Left cardiac atrium (tissue), 4 donors: Measurements from ENCODE around the gene CTF1. TPM values are rescaled to one million over a fixed set of nuclear protein-coding genes. Genes with fewer than 3 reads are reported as not detected.
A peak's percentile ranks its signal among the peaks of the same experiment; 100 is the strongest.
"Not testable (repeated sequence)": the region's sequence is repeated elsewhere in the genome, so short reads cannot be mapped to it uniquely, and the experiment has no call there.

ENCODE experiments used
- ATAC-seq, 2 donors: fragments of 200-7000 bp; cut with Tn5 transposase; one replicate each; pipeline ENCODE4 v1.9.1; 2020; ENCODE audit warnings: mild to moderate bottlenecking in 2 of 2, moderate library complexity in 2 of 2
- DNase-seq: peaks from one replicate; pipeline ENCODE4 v3.0.0-alpha.2; 2020
- intact Hi-C, 2 donors: fragments of 100-400 bp; cut with DNase I; formaldehyde crosslinking; loops; one replicate each; pipeline versions ENCODE4 v1.14.1 to v1.15.1; 2022 to 2023
- long read RNA-seq: library from polyadenylated mRNA; unstranded; transcript quantifications from one replicate; pipeline ENCODE4 v2.0.0, GENCODE V29; 2021
- total RNA-seq, 2 donors: library from RNA; stranded (reverse); fragmentation: NEBNext Ultra II Directional; extraction: Animal tissue kit (Norgen Biotek cat#: 25700); gene quantifications; one replicate each; pipeline ENCODE4 v1.2.1, GENCODE V29; 2021
- donor health status: DM: no; HTN: yes; CAD: no.
- donor health status: DM: no; HTN: yes; CAD: no; lungs with severe emphysema.
- donor health status: DM: yes; HTN: yes; CAD: no.
- donor health status: Dilated cardiomyopathy.

CTF1 gene
- total RNA-seq: 1 to 10 TPM; 6.8 to 7.3 TPM
- long read RNA-seq: 0 reads

GRCh38 chr16:30896261-30896888 is at the start of gene CTF1:
CTF1 (plus strand) TSS chr16:30896614; CDS start chr16:30896644, 30 bp downstream.
- intact Hi-C loops: no loop called here
- ATAC-seq: peak; percentile 79 to 81

GRCh38 chr16:30846649-30847402 is 49.6 kb upstream of the CTF1 start:
- intact Hi-C loops: no loop called here
- ATAC-seq (no peak), DNase-seq (no peak)

More at GRCh38 chr16:30896261-30896888, at the start of gene CTF1:
- peak; percentile 81 for DNase-seq

- intact Hi-C loops: no loop called here
- ATAC-seq (no peak), DNase-seq (no peak)
These were observed 46.2 kb upstream of the CTF1 start for GRCh38 chr16:30850246-30850645.

GRCh38 chr16:30853758-30854157 is 42.7 kb upstream of the CTF1 start:
- DNase-seq (no peak), ATAC-seq (no peak)
- intact Hi-C loops: no loop called here

GRCh38 chr16:30858111-30858495 is 38.3 kb upstream of the CTF1 start:
- no peak for DNase-seq
- ATAC-seq: no peak
- intact Hi-C loops: no loop called here

- DNase-seq: no peak
- intact Hi-C loops: no loop called here
These were observed 37.5 kb upstream of the CTF1 start for GRCh38 chr16:30858829-30859423.

GRCh38 chr16:30860729-30861128 is 35.7 kb upstream of the CTF1 start:
- DNase-seq, intact Hi-C loops, ATAC-seq: not testable (repeated sequence)

More at GRCh38 chr16:30858829-30859423, 37.5 kb upstream of the CTF1 start:
- ATAC-seq: no peak

- intact Hi-C loops, DNase-seq, ATAC-seq: not testable (repeated sequence)
These were observed 33.2 kb upstream of the CTF1 start for GRCh38 chr16:30863178-30863577.

- no peak for DNase-seq
- ATAC-seq: no peak
- intact Hi-C loops: no loop called here
These were observed 30.4 kb upstream of the CTF1 start for GRCh38 chr16:30866031-30866430.

- ATAC-seq (no peak), DNase-seq (no peak)
- intact Hi-C loops: no loop called here
These were observed 28.7 kb upstream of the CTF1 start for GRCh38 chr16:30867747-30868146.

GRCh38 chr16:30870904-30871303 is 25.5 kb upstream of the CTF1 start:
- ATAC-seq (no peak), DNase-seq (no peak)
- intact Hi-C loops: no loop called here

GRCh38 chr16:30874244-30874820 is 22.1 kb upstream of the CTF1 start:
- DNase-seq (no peak), ATAC-seq (no peak)
- intact Hi-C loops: no loop called here

GRCh38 chr16:30874821-30875717 is 21.3 kb upstream of the CTF1 start:
- intact Hi-C loops: no loop called here

GRCh38 chr16:30875871-30876801 is 20.3 kb upstream of the CTF1 start:
- DNase-seq (no peak), ATAC-seq (no peak)
- intact Hi-C loops: no loop called here

More at GRCh38 chr16:30874821-30875717, 21.3 kb upstream of the CTF1 start:
- ATAC-seq: peak; percentile 99
- DNase-seq: peak; percentile 93

GRCh38 chr16:30876867-30877266 is 19.5 kb upstream of the CTF1 start:
- DNase-seq (no peak), ATAC-seq (no peak)
- intact Hi-C loops: no loop called here

- ATAC-seq (no peak), DNase-seq (no peak)
- intact Hi-C loops: no loop called here
These were observed 13.7 kb upstream of the CTF1 start for GRCh38 chr16:30882429-30883310.

- DNase-seq: no peak
- ATAC-seq: no peak
- intact Hi-C loops: no loop called here
These were observed 11.7 kb upstream of the CTF1 start for GRCh38 chr16:30884760-30885159.
